WERI-Rb-1 (cell line): ENCODE results near the gene MYEOV.

Experiments used
- DNase-seq: peaks from one replicate; pipeline ENCODE4 v3.0.0-alpha.2; 2020
- H3K27ac ChIP-seq: fragments of 250-450 bp; sonication (Bioruptor Pico); 2 replicates; pipeline ENCODE4 v1.5.1; 2020; ENCODE audit warnings: mild to moderate bottlenecking, moderate library complexity
- H3K27me3 ChIP-seq: fragments of 250-450 bp; sonication (Bioruptor Pico); 2 replicates; pipeline ENCODE4 v1.5.1; 2021; ENCODE audit warnings: mild to moderate bottlenecking, low read depth, moderate library complexity; ENCODE audit not compliant: insufficient read depth, severe bottlenecking
- H3K36me3 ChIP-seq: fragments of 250-450 bp; sonication (Bioruptor Pico); 2 replicates; pipeline ENCODE4 v1.5.1; 2020; ENCODE audit warnings: mild to moderate bottlenecking, moderate library complexity
- H3K4me3 ChIP-seq: 2 replicates; pipeline ENCODE4 v1.5.1; 2011; ENCODE audit warnings: low read depth, mild to moderate bottlenecking, control low read depth, low read length
- H3K9me3 ChIP-seq: fragments of 250-450 bp; sonication (Bioruptor Pico); 2 replicates; pipeline ENCODE4 v1.5.1; 2021; ENCODE audit warnings: mild to moderate bottlenecking, moderate library complexity; ENCODE audit not compliant: severe bottlenecking
- TF ChIP-seq, protein P1 (sequence below): IDR thresholded peaks from 2 replicates; pipeline ENCODE4 v1.5.1; 2011; ENCODE audit warnings: low read depth, mild to moderate bottlenecking, control low read depth, inconsistent platforms, low read length

MYEOV gene

GRCh38 chr11:69277074-69277809 lies 16.7 kb upstream of the MYEOV start:
- H3K4me3 ChIP-seq: no peak overlapping the region
- H3K9me3 ChIP-seq: peaks cover 3% of the 10 kb centered on the region
- no peak for DNase-seq
- H3K27ac ChIP-seq: no peak overlapping the region
- H3K36me3 ChIP-seq: no peaks in the 10 kb centered on the region
- H3K27me3 ChIP-seq: peaks cover 58% of the 10 kb centered on the region
- TF ChIP-seq, protein P1, sequence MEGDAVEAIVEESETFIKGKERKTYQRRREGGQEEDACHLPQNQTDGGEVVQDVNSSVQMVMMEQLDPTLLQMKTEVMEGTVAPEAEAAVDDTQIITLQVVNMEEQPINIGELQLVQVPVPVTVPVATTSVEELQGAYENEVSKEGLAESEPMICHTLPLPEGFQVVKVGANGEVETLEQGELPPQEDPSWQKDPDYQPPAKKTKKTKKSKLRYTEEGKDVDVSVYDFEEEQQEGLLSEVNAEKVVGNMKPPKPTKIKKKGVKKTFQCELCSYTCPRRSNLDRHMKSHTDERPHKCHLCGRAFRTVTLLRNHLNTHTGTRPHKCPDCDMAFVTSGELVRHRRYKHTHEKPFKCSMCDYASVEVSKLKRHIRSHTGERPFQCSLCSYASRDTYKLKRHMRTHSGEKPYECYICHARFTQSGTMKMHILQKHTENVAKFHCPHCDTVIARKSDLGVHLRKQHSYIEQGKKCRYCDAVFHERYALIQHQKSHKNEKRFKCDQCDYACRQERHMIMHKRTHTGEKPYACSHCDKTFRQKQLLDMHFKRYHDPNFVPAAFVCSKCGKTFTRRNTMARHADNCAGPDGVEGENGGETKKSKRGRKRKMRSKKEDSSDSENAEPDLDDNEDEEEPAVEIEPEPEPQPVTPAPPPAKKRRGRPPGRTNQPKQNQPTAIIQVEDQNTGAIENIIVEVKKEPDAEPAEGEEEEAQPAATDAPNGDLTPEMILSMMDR: no peak

DNA sequence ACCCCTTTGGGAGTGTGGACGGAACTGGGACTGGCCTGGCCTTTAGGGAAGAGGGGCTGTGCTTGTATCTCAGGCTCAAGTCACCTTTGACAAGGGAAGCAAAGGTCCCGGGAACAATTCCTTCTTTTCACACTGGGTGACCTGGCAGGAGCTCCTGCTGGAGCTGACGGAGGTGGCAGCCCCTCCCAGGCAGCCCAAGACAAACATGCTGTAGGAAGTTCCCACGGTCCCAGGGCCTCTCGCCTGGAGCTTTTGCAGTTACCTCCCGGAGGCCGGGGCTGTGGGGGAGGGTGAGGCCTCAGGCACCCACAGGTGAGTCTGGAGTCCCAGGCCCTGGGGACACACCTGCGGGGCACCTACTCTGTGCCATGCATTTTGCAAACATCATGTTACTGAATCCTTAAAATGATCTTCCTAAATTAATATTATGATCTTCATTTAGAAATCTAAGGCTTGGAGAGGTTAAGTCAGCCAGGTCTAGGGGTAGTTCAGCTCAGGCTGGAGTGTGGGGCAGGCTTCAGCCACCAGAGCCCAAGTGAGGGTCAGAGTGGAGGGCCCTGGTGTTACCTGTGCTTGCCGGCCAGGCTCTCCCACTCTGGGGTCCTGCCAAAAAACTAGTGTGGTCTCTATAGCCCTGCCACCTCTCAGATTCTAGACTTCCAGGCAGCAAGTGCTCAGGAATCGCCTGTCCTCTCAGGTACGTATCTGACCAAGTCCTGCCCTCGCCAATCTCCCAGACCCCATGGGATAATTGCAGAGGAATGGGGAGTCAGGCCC lies 15.7 kb upstream of the MYEOV start:
- Histone ChIP-seq H3K9me3 (peaks cover 3% of the 10 kb centered on the region), H3K27me3 (peaks cover 58% of the 10 kb centered on the region), H3K4me3 (no peak overlapping the region), H3K27ac (no peak overlapping the region), H3K36me3 (no peaks in the 10 kb centered on the region)
- no peak for DNase-seq
- TF ChIP-seq, protein P1: no peak

DNA sequence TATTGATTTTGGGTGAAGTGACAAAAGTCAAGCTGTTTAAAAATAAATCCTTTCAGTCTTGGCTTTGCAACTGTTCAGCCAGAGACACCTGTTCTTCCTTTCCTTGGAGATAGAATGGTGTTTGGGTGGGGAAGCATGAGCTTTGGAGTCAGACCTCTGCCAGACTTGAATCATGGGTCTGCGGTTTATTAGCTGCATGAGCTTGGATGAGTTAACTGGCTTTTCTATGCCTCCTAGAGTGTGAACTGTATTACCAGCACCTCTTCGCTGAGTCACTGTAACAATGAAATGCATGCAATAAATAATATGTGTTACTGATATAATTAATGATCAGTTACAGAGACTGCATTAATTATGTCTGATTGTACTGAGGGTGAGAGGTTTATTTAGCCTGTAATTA lies 13.5 kb upstream of the MYEOV start:
- TF ChIP-seq, protein P1: no peak
- Histone ChIP-seq H3K36me3 (no peaks in the 10 kb centered on the region), H3K27me3 (peaks cover 49% of the 10 kb centered on the region), H3K27ac (no peak overlapping the region), H3K9me3 (peaks cover 3% of the 10 kb centered on the region), H3K4me3 (no peak overlapping the region)
- DNase-seq: no peak

- DNase-seq: no peak
- no peak overlapping the region for H3K4me3 ChIP-seq
- no peak overlapping the region for H3K27ac ChIP-seq
- TF ChIP-seq, protein P1: no peak
- peaks cover 3% of the 10 kb centered on the region for H3K9me3 ChIP-seq
- H3K27me3 ChIP-seq: peaks cover 43% of the 10 kb centered on the region
- no peaks in the 10 kb centered on the region for H3K36me3 ChIP-seq
These were observed 13.0 kb upstream of the MYEOV start for GRCh38 chr11:69280994-69281393.

- H3K27ac ChIP-seq: no peak overlapping the region
- DNase-seq: no peak
- no peak overlapping the region for H3K4me3 ChIP-seq
- H3K27me3 ChIP-seq: peaks cover 41% of the 10 kb centered on the region
- H3K9me3 ChIP-seq: peaks cover 3% of the 10 kb centered on the region
- H3K36me3 ChIP-seq: no peaks in the 10 kb centered on the region
- TF ChIP-seq, protein P1: no peak
These were observed 10.5 kb upstream of the MYEOV start for GRCh38 chr11:69283446-69283845.
